ENCODE results near the gene EIF4E3.

GRCh38 chr3:71721002-71721401, 4.2 kb downstream of the EIF4E3 start:
- TF ChIP-seq CTCF (IDR thresholded peaks at IDR 0.05 in 8 of 11, conservative IDR thresholded peaks at IDR 0.05 in 3 of 11) (no peak), POLR2A (IDR thresholded peaks at IDR 0.05) (no peak), POLR2AphosphoS5 (IDR thresholded peaks at IDR 0.05) (no peak)

All from spleen (tissue), 7 donors.